ENCODE measurements around the gene CRTC3.

DNA sequence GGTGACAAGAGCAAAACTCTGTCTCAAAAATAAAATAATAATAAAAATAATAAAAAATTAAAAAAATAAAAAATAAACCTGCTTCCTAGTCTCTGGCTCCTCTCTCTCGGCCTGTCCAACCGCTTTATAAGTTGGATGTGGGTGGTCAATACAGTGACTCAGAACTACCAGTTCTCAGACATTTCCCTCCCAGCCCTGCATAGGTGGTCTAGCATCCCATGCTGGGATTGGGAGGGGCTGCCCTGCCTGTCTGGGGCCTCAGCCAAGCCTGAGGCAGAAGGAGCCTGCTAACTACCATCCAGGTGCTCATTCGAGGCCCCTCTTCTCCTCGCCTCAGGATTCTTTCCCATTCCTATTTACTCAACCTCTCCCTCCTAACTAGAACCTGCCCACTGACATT, 154.2 kb downstream of the CRTC3 start:
- TF ChIP-seq, protein P1, sequence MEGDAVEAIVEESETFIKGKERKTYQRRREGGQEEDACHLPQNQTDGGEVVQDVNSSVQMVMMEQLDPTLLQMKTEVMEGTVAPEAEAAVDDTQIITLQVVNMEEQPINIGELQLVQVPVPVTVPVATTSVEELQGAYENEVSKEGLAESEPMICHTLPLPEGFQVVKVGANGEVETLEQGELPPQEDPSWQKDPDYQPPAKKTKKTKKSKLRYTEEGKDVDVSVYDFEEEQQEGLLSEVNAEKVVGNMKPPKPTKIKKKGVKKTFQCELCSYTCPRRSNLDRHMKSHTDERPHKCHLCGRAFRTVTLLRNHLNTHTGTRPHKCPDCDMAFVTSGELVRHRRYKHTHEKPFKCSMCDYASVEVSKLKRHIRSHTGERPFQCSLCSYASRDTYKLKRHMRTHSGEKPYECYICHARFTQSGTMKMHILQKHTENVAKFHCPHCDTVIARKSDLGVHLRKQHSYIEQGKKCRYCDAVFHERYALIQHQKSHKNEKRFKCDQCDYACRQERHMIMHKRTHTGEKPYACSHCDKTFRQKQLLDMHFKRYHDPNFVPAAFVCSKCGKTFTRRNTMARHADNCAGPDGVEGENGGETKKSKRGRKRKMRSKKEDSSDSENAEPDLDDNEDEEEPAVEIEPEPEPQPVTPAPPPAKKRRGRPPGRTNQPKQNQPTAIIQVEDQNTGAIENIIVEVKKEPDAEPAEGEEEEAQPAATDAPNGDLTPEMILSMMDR (IDR thresholded peaks at IDR 0.05; ENCODE audit: extremely low read depth in 1 of 2, insufficient read depth in 1 of 2, low read depth in 1 of 2, low read length in 2 of 2), result no peak
- TF ChIP-seq POLR2AphosphoS5 (IDR thresholded peaks at IDR 0.05; ENCODE audit: insufficient read depth, low read depth, low read length) (no peak), MYC (IDR thresholded peaks at IDR 0.05; ENCODE audit: low read depth, low read length) (no peak), POLR2A (IDR thresholded peaks at IDR 0.05; ENCODE audit: low read depth, low read length) (no peak), EZH2 (IDR thresholded peaks at IDR 0.05; ENCODE audit: borderline replicate concordance, low read depth, low read length, severe bottlenecking) (no peak), FOS (IDR thresholded peaks at IDR 0.05; ENCODE audit: borderline replicate concordance, insufficient read depth, low read length) (no peak), GATA2 (IDR thresholded peaks at IDR 0.05; ENCODE audit: insufficient read depth, insufficient read length, low read depth, low read length) (no peak), JUN (IDR thresholded peaks at IDR 0.05; ENCODE audit: borderline replicate concordance, insufficient read depth, insufficient read length, low read depth) (no peak)
- TF ChIP-seq, protein P2, sequence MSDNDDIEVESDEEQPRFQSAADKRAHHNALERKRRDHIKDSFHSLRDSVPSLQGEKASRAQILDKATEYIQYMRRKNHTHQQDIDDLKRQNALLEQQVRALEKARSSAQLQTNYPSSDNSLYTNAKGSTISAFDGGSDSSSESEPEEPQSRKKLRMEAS (IDR thresholded peaks at IDR 0.05; ENCODE audit: insufficient read depth, insufficient read length), result no peak
